ENCODE measurements around the gene ADGRG1. TPM values are rescaled to one million over a fixed set of nuclear protein-coding genes. Genes with fewer than 3 reads are reported as not detected.

ADGRG1 gene
- total RNA-seq, 1 donor from 2014 or later: 41.1 TPM

DNA sequence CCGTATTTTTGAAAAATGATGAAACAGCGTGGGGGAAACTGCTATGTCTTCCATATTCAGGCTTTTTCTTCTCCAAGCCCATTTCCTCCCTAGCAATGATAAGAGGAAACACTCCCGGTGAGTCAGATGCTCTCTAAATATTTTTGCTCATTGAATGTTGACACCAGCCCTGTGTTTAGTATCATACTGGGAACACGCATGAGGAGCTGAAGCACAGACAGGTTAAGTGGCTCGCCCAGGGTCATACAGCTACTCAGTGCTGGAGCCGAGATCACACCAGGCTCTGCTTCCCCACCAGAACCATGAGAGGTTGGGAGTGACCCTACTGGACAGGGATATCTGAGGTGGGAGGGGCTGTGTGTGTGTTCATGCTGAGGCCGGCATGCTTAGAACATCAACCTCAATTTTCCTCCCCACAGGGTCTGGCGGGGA, 37.8 kb upstream of the ADGRG1 start:
- Mint-ChIP-seq H3K36me3 (no peaks in the 10 kb centered on the region), H3K4me1 (ENCODE audit: unreplicated experiment) (peaks cover 6% of the 10 kb centered on the region), H3K4me3 (no peak overlapping the region), H3K27me3 (peaks cover 3% of the 10 kb centered on the region), H3K9me3 (no peaks in the 10 kb centered on the region), H3K27ac (peak overlapping the region; percentile 78)
- TF ChIP-seq, protein P1, sequence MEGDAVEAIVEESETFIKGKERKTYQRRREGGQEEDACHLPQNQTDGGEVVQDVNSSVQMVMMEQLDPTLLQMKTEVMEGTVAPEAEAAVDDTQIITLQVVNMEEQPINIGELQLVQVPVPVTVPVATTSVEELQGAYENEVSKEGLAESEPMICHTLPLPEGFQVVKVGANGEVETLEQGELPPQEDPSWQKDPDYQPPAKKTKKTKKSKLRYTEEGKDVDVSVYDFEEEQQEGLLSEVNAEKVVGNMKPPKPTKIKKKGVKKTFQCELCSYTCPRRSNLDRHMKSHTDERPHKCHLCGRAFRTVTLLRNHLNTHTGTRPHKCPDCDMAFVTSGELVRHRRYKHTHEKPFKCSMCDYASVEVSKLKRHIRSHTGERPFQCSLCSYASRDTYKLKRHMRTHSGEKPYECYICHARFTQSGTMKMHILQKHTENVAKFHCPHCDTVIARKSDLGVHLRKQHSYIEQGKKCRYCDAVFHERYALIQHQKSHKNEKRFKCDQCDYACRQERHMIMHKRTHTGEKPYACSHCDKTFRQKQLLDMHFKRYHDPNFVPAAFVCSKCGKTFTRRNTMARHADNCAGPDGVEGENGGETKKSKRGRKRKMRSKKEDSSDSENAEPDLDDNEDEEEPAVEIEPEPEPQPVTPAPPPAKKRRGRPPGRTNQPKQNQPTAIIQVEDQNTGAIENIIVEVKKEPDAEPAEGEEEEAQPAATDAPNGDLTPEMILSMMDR (conservative IDR thresholded peaks at IDR 0.05): no peak
- no peak for DNase-seq (ENCODE audit: extremely low spot score, unreplicated experiment)

DNA sequence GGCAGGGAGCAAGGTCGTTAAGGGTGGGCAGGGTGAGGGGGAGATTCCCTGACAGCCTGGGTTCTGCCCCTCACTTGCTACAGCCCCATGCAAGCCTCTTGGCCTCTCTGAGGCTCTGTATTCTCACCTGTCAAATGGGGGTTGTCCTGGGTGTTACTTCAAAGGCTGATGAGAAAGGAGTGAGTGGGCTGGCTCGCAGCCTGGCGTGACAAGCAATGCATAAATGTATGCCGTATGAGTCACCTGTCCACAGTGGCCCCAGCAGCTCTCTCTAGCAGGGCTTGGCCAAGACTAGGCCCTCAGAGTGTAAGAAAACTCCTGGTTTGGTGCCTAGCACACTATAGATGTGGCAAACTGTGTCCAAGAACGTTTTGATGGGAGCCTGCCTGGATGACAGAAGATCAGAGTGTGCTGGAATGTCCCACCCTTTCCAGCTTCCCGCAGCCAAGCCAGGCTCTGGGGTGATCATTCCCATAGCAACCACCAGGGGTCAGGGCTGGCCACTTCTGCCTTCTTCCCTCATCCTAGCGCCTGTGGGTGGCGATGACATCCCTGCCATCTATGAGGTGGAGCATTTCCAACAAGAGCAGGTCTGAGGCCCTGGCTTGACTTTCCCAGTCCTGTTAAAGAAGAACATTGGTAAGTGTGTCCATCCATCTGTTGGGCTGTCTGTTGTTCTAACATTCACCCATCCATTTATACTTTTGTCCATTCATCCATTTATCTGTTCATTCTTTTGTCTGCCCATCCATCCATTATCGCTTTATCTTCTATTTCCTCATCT, 37.2 kb upstream of the ADGRG1 start:
- Mint-ChIP-seq H3K27ac (peak overlapping the region; percentile 78), H3K4me3 (peak overlapping the region; percentile 19)
- TF ChIP-seq, protein P1 (conservative IDR thresholded peaks at IDR 0.05): peak; percentile 93

GRCh38 chr16:57591870-57592485, 36.5 kb upstream of the ADGRG1 start:
- H3K27me3 Mint-ChIP-seq: peaks cover 3% of the 10 kb centered on the region
- peaks cover 6% of the 10 kb centered on the region for H3K4me1 Mint-ChIP-seq (ENCODE audit: unreplicated experiment)
- no peak overlapping the region for H3K27ac Mint-ChIP-seq
- no peak for DNase-seq (ENCODE audit: extremely low spot score, unreplicated experiment)
- H3K4me3 Mint-ChIP-seq: no peak overlapping the region
- H3K9me3 Mint-ChIP-seq: no peaks in the 10 kb centered on the region
- TF ChIP-seq, protein P1 (conservative IDR thresholded peaks at IDR 0.05): no peak
- H3K36me3 Mint-ChIP-seq: no peaks in the 10 kb centered on the region

More for the DNA sequence above, 37.2 kb upstream of the ADGRG1 start:
- H3K27me3 Mint-ChIP-seq: peaks cover 3% of the 10 kb centered on the region
- H3K4me1 Mint-ChIP-seq (ENCODE audit: unreplicated experiment): peaks cover 6% of the 10 kb centered on the region
- no peak for DNase-seq (ENCODE audit: extremely low spot score, unreplicated experiment)
- H3K36me3 Mint-ChIP-seq: no peaks in the 10 kb centered on the region
- H3K9me3 Mint-ChIP-seq: no peaks in the 10 kb centered on the region

DNA sequence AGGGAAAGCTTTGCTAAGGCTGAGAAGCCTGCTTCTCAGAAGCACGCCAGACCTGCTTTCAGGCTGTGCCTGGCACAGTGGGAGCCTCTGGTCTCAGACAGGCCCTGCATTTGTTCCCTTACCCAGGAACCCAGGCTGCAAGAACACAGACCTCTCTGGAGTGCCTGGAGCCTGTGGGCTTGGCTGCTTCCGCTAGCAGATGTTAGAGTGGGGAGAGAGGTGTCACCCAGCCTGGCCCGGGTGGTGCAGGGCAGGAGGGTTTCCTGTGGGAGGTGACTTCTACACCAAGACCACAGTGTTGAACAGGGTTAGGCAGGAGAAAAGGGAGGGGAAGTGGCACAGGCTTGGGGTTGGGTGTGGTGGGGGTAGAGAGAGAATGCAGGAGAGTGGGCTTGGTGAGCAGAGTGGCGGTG, 35.8 kb upstream of the ADGRG1 start:
- Mint-ChIP-seq H3K27ac (no peak overlapping the region), H3K4me3 (no peak overlapping the region), H3K36me3 (no peaks in the 10 kb centered on the region), H3K27me3 (peaks cover 3% of the 10 kb centered on the region), H3K4me1 (ENCODE audit: unreplicated experiment) (peaks cover 6% of the 10 kb centered on the region), H3K9me3 (no peaks in the 10 kb centered on the region)
- DNase-seq (ENCODE audit: extremely low spot score, unreplicated experiment): no peak
- TF ChIP-seq, protein P1 (conservative IDR thresholded peaks at IDR 0.05): no peak

DNA sequence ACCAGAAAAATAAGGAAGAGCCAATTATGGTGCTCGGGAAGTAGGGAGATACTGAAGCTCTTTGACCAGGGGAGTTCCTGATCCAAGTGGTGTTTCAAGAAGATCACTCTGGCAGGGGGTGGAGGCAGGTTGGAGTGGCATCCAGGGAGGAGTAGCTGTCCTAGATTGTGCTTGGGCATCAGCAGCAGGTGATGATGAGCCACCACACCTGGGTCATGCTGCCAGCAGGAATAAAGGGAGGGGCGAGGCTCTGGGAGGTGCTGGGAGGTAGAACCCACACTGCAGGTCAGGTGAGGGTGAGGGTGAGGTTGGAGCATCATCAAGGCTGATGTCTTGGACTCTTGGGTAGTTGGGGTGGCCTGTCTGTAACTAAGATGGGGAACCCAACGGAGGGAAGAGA, 35.4 kb upstream of the ADGRG1 start:
- no peak for DNase-seq (ENCODE audit: extremely low spot score, unreplicated experiment)
- Mint-ChIP-seq H3K27me3 (peaks cover 3% of the 10 kb centered on the region), H3K4me1 (ENCODE audit: unreplicated experiment) (peaks cover 6% of the 10 kb centered on the region), H3K9me3 (no peaks in the 10 kb centered on the region), H3K36me3 (no peaks in the 10 kb centered on the region), H3K27ac (no peak overlapping the region), H3K4me3 (no peak overlapping the region)
- TF ChIP-seq, protein P1 (conservative IDR thresholded peaks at IDR 0.05): no peak
